UCSD-AML1 (cell line): ENCODE data around the gene CTNNA1.

Experiments
- DNase-seq: peaks from one replicate; lab custom pipeline; 2025; ENCODE audit not compliant: unreplicated experiment; lab: John Stamatoyannopoulos, UW

CTNNA1 gene

GRCh38 chr5:138946831-138947560, 193.8 kb downstream of the CTNNA1 start:
- no peak for DNase-seq

GRCh38 chr5:138947780-138948179, 194.6 kb downstream of the CTNNA1 start:
- no peak for DNase-seq

GRCh38 chr5:138948471-138949222, 195.4 kb downstream of the CTNNA1 start:
- no peak for DNase-seq

GRCh38 chr5:138949223-138949574, 196.0 kb downstream of the CTNNA1 start:
- DNase-seq: no peak

GRCh38 chr5:138949988-138950387, 196.8 kb downstream of the CTNNA1 start:
- no peak for DNase-seq

GRCh38 chr5:138950421-138951031, 197.3 kb downstream of the CTNNA1 start:
- no peak for DNase-seq

GRCh38 chr5:138951091-138951985, 198.1 kb downstream of the CTNNA1 start:
- no peak for DNase-seq

GRCh38 chr5:138951986-138952735, 198.9 kb downstream of the CTNNA1 start:
- DNase-seq: no peak

- no peak for DNase-seq
Observed at GRCh38 chr5:138952962-138953361, 199.7 kb downstream of the CTNNA1 start.

- DNase-seq: no peak
Observed at GRCh38 chr5:138953387-138954256, 200.4 kb downstream of the CTNNA1 start.

GRCh38 chr5:138954257-138955012, 201.2 kb downstream of the CTNNA1 start:
- DNase-seq: no peak

- DNase-seq: no peak
Observed at GRCh38 chr5:138955013-138955660, 201.9 kb downstream of the CTNNA1 start.

- DNase-seq: no peak
Observed at GRCh38 chr5:138955671-138956295, 202.6 kb downstream of the CTNNA1 start.

- DNase-seq: no peak
Observed at GRCh38 chr5:138956801-138957200, 203.6 kb downstream of the CTNNA1 start.

GRCh38 chr5:138960145-138960692, 207.0 kb downstream of the CTNNA1 start:
- no peak for DNase-seq

- DNase-seq: no peak
Observed at GRCh38 chr5:138961221-138961620, 208.0 kb downstream of the CTNNA1 start.

GRCh38 chr5:138961729-138962128, 208.5 kb downstream of the CTNNA1 start:
- DNase-seq: no peak
